ENCODE results near the gene GPR108.
"Not testable (repeated sequence)": the region's sequence is repeated elsewhere in the genome, so short reads cannot be mapped to it uniquely, and the experiment has no call there.

Gene GPR108

GRCh38 chr19:6765738-6766356 lies 28.5 kb upstream of the GPR108 start:
- Histone ChIP-seq H3K9ac (ENCODE audit: low read length) (no peak overlapping the region), H3K27me3 (ENCODE audit: low read depth, low read length) (no peaks in the 10 kb centered on the region; the same call in 1 of the 2 replicates), H4K20me1 (ENCODE audit: insufficient read depth, low read length) (no peaks in the 10 kb centered on the region), H3K9me3 (ENCODE audit: insufficient read depth, low read length) (no peaks in the 10 kb centered on the region), H3K27ac (ENCODE audit: low read length) (no peak overlapping the region), H2AFZ (ENCODE audit: low read depth, low read length) (no peak overlapping the region), H3K79me2 (ENCODE audit: low read length) (no peaks in the 10 kb centered on the region), H3K4me3 (ENCODE audit: low read length) (0 out of 2 replicates have a peak overlapping the region, but pooled peaks have one; percentile 86), H3K36me3 (replicated peaks; ENCODE audit: low read depth, low read length) (no peaks in the 10 kb centered on the region), H3K4me1 (ENCODE audit: low read length) (peaks cover 26% of the 10 kb centered on the region), H3K4me2 (ENCODE audit: low read length) (peak overlapping the region; percentile 88)
- TF ChIP-seq EZH2phosphoT487 (IDR thresholded peaks at IDR 0.05; ENCODE audit: low read depth) = no peak

GRCh38 chr19:6762253-6762797 lies 24.9 kb upstream of the GPR108 start:
- H3K4me1 ChIP-seq (ENCODE audit: low read length) = peaks cover 13% of the 10 kb centered on the region
- not testable (repeated sequence) for H3K4me3 ChIP-seq (ENCODE audit: low read length); H3K79me2 ChIP-seq (ENCODE audit: low read length); H3K9me3 ChIP-seq (ENCODE audit: insufficient read depth, low read length); H3K4me2 ChIP-seq (ENCODE audit: low read length); H3K9ac ChIP-seq (ENCODE audit: low read length); H3K27me3 ChIP-seq (ENCODE audit: low read depth, low read length); H3K27ac ChIP-seq (ENCODE audit: low read length); H3K36me3 ChIP-seq (replicated peaks; ENCODE audit: low read depth, low read length); H2AFZ ChIP-seq (ENCODE audit: low read depth, low read length); H4K20me1 ChIP-seq (ENCODE audit: insufficient read depth, low read length)

GRCh38 chr19:6761053-6761676 lies 23.8 kb upstream of the GPR108 start:
- Histone ChIP-seq H3K9me3 (ENCODE audit: insufficient read depth, low read length) (no peaks in the 10 kb centered on the region), H3K27me3 (ENCODE audit: low read depth, low read length) (no peaks in the 10 kb centered on the region), H4K20me1 (ENCODE audit: insufficient read depth, low read length) (no peaks in the 10 kb centered on the region), H3K9ac (ENCODE audit: low read length) (no peak overlapping the region), H3K36me3 (replicated peaks; ENCODE audit: low read depth, low read length) (no peaks in the 10 kb centered on the region), H3K27ac (ENCODE audit: low read length) (no peak overlapping the region), H3K4me1 (ENCODE audit: low read length) (peaks cover 5% of the 10 kb centered on the region), H3K4me2 (ENCODE audit: low read length) (peak overlapping the region; percentile 5; the same call in 1 of the 2 replicates), H3K79me2 (ENCODE audit: low read length) (no peaks in the 10 kb centered on the region), H2AFZ (ENCODE audit: low read depth, low read length) (0 out of 2 replicates have a peak overlapping the region, but pooled peaks have one; percentile 1), H3K4me3 (ENCODE audit: low read length) (no peak overlapping the region)
- no peak for TF ChIP-seq CTCF (IDR thresholded peaks at IDR 0.05; ENCODE audit: low read depth, low read length)
- TF ChIP-seq EZH2phosphoT487 (IDR thresholded peaks at IDR 0.05; ENCODE audit: low read depth) = no peak

- Histone ChIP-seq H3K4me2 (ENCODE audit: low read length) (peak overlapping the region; percentile 5; the same call in 1 of the 2 replicates), H2AFZ (ENCODE audit: low read depth, low read length) (no peak overlapping the region), H3K9me3 (ENCODE audit: insufficient read depth, low read length) (no peaks in the 10 kb centered on the region), H3K27ac (ENCODE audit: low read length) (no peak overlapping the region), H3K36me3 (replicated peaks; ENCODE audit: low read depth, low read length) (no peaks in the 10 kb centered on the region), H3K27me3 (ENCODE audit: low read depth, low read length) (no peaks in the 10 kb centered on the region), H3K4me3 (ENCODE audit: low read length) (no peak overlapping the region), H3K4me1 (ENCODE audit: low read length) (no peaks in the 10 kb centered on the region), H3K79me2 (ENCODE audit: low read length) (no peaks in the 10 kb centered on the region), H3K9ac (ENCODE audit: low read length) (no peak overlapping the region), H4K20me1 (ENCODE audit: insufficient read depth, low read length) (no peaks in the 10 kb centered on the region)
- TF ChIP-seq EZH2phosphoT487 (IDR thresholded peaks at IDR 0.05; ENCODE audit: low read depth) = no peak
- no peak for TF ChIP-seq CTCF (IDR thresholded peaks at IDR 0.05; ENCODE audit: low read depth, low read length)
These were observed 23.2 kb upstream of the GPR108 start for GRCh38 chr19:6760606-6761005.

Data from OCI-LY3 (cell line).